Thyroid gland (tissue), 4 donors: ENCODE results near the gene OTOP1.
"Not testable (repeated sequence)": the region's sequence is repeated elsewhere in the genome, so short reads cannot be mapped to it uniquely, and the experiment has no call there.

Source experiments
- CTCF ChIP-seq, 6 experiments: fragments of 200-600 bp in 3 of 6; fragments of 450-650 bp in 3 of 6; sonication (generic) in 3 of 6; IDR thresholded peaks; one replicate each; pipeline ENCODE4 v1.5.1; 2016 to 2019; ENCODE audit warnings: antibody characterized with exemption in 6 of 6, mild to moderate bottlenecking in 2 of 6, inconsistent platforms in 1 of 6, moderate library complexity in 1 of 6
- POLR2A ChIP-seq, 2 donors: fragments of 450-650 bp; IDR thresholded peaks; one replicate each; pipeline ENCODE4 v1.6.1; 2017; ENCODE audit warnings: antibody characterized with exemption in 2 of 2, mild to moderate bottlenecking in 2 of 2, moderate library complexity in 1 of 2

- not testable (repeated sequence) for TF ChIP-seq CTCF, POLR2A (IDR thresholded peaks at IDR 0.05)
These were observed 83.4 kb downstream of the OTOP1 start for GRCh38 chr4:4143376-4143775.
